ENCODE measurements around the gene CLCA2. TPM values are rescaled to one million over a fixed set of nuclear protein-coding genes. Genes with fewer than 3 reads are reported as not detected.

Gene CLCA2
- total RNA-seq, 1 experiment from 2014 or later, result 0.07 TPM

GRCh38 chr1:86396498-86396890 is 27.5 kb upstream of the CLCA2 start:
- H3K36me3 Mint-ChIP-seq (ENCODE audit: insufficient read depth, unreplicated experiment), result no peaks in the 10 kb centered on the region
- H3K9me3 Mint-ChIP-seq (ENCODE audit: unreplicated experiment), result no peaks in the 10 kb centered on the region
- Histone ChIP-seq H3K9me3 (no peaks in the 10 kb centered on the region), H3K4me1 (no peaks in the 10 kb centered on the region), H3K36me3 (ENCODE audit: control insufficient read depth, insufficient read depth, low read length) (no peaks in the 10 kb centered on the region), H3K27me3 (replicated peaks; ENCODE audit: control insufficient read depth, insufficient read depth, low read length) (no peaks in the 10 kb centered on the region), H3K4me3 (ENCODE audit: low read depth, low read length) (peak overlapping the region; percentile 74)
- H3K27me3 Mint-ChIP-seq (ENCODE audit: insufficient read depth, unreplicated experiment), result no peaks in the 10 kb centered on the region
- no TSS peak for BruUV-seq (replicated peaks)
- CTCF ChIA-PET, result interaction anchor here (0.6 kb wide), 1 partner anchor 308 kb away, joined by 4 read pairs; the partner anchor contains the start of gene SH3GLB1
- no peak for DNase-seq
- peak overlapping the region; percentile 93 for H3K4me3 Mint-ChIP-seq (ENCODE audit: unreplicated experiment)
- intact Hi-C loops (cut with micrococcal nuclease; ENCODE audit: unreplicated experiment), result no loop called here
- H3K4me1 Mint-ChIP-seq (ENCODE audit: low read depth, unreplicated experiment), result peaks cover 6% of the 10 kb centered on the region
- POLR2A ChIA-PET, result no interaction called here
- peak overlapping the region; percentile 83 for H3K27ac Mint-ChIP-seq (ENCODE audit: unreplicated experiment)
- TF ChIP-seq CTCF (IDR thresholded peaks at IDR 0.05; ENCODE audit: insufficient read depth in 1 of 2, low read depth in 1 of 2, low read length in 1 of 2, severe bottlenecking in 1 of 2, unreplicated experiment in 1 of 2), result no peak

GRCh38 chr1:86409416-86410021 is 14.5 kb upstream of the CLCA2 start:
- no peaks in the 10 kb centered on the region for H3K27me3 Mint-ChIP-seq (ENCODE audit: insufficient read depth, unreplicated experiment)
- H3K36me3 Mint-ChIP-seq (ENCODE audit: insufficient read depth, unreplicated experiment), result no peaks in the 10 kb centered on the region
- POLR2A ChIA-PET, result no interaction called here
- H3K4me1 Mint-ChIP-seq (ENCODE audit: low read depth, unreplicated experiment), result no peaks in the 10 kb centered on the region
- Histone ChIP-seq H3K9me3 (no peaks in the 10 kb centered on the region), H3K36me3 (ENCODE audit: control insufficient read depth, insufficient read depth, low read length) (no peaks in the 10 kb centered on the region), H3K4me1 (no peaks in the 10 kb centered on the region), H3K4me3 (ENCODE audit: low read depth, low read length) (no peak overlapping the region), H3K27me3 (replicated peaks; ENCODE audit: control insufficient read depth, insufficient read depth, low read length) (no peaks in the 10 kb centered on the region; the same call in 1 of the 2 replicates)
- TF ChIP-seq CTCF (IDR thresholded peaks at IDR 0.05; ENCODE audit: insufficient read depth in 1 of 2, low read depth in 1 of 2, low read length in 1 of 2, severe bottlenecking in 1 of 2, unreplicated experiment in 1 of 2), result no peak
- H3K9me3 Mint-ChIP-seq (ENCODE audit: unreplicated experiment), result no peaks in the 10 kb centered on the region
- H3K27ac Mint-ChIP-seq (ENCODE audit: unreplicated experiment), result no peak overlapping the region
- no TSS peak for BruUV-seq (replicated peaks)
- CTCF ChIA-PET, result no interaction called here
- no peak for DNase-seq
- intact Hi-C loops (cut with micrococcal nuclease; ENCODE audit: unreplicated experiment), result no loop called here
- H3K4me3 Mint-ChIP-seq (ENCODE audit: unreplicated experiment), result no peak overlapping the region

- no TSS peak for BruUV-seq (replicated peaks)
- DNase-seq, result no peak
- H3K36me3 Mint-ChIP-seq (ENCODE audit: insufficient read depth, unreplicated experiment), result no peaks in the 10 kb centered on the region
- Histone ChIP-seq H3K27me3 (replicated peaks; ENCODE audit: control insufficient read depth, insufficient read depth, low read length) (no peaks in the 10 kb centered on the region), H3K9me3 (no peaks in the 10 kb centered on the region), H3K4me3 (ENCODE audit: low read depth, low read length) (no peak overlapping the region), H3K36me3 (ENCODE audit: control insufficient read depth, insufficient read depth, low read length) (no peaks in the 10 kb centered on the region), H3K4me1 (no peaks in the 10 kb centered on the region)
- H3K9me3 Mint-ChIP-seq (ENCODE audit: unreplicated experiment), result no peaks in the 10 kb centered on the region
- H3K4me3 Mint-ChIP-seq (ENCODE audit: unreplicated experiment), result no peak overlapping the region
- H3K27ac Mint-ChIP-seq (ENCODE audit: unreplicated experiment), result no peak overlapping the region
- intact Hi-C loops (cut with micrococcal nuclease; ENCODE audit: unreplicated experiment), result no loop called here
- H3K27me3 Mint-ChIP-seq (ENCODE audit: insufficient read depth, unreplicated experiment), result no peaks in the 10 kb centered on the region
- CTCF ChIA-PET, result no interaction called here
- no peaks in the 10 kb centered on the region for H3K4me1 Mint-ChIP-seq (ENCODE audit: low read depth, unreplicated experiment)
- POLR2A ChIA-PET, result no interaction called here
- TF ChIP-seq CTCF (IDR thresholded peaks at IDR 0.05; ENCODE audit: insufficient read depth in 1 of 2, low read depth in 1 of 2, low read length in 1 of 2, severe bottlenecking in 1 of 2, unreplicated experiment in 1 of 2), result no peak
Observed at GRCh38 chr1:86410879-86411278, 13.1 kb upstream of the CLCA2 start.
